ENCODE measurements around the gene CCDC198. TPM values are rescaled to one million over a fixed set of nuclear protein-coding genes. Genes with fewer than 3 reads are reported as not detected.

The CCDC198 gene
- not detected for total RNA-seq

GRCh38 chr14:57493467-57494181, at the start of gene CCDC198:
Gene CCDC198, minus strand, starts transcription at chr14:57493857. Its CDS starts 142 bp downstream, at chr14:57493715.

Other genes starting within 250 kb of the CCDC198 start
- gene EXOC5, start 225.0 kb downstream of the CCDC198 start, total RNA-seq = 118 TPM
- 33.5 TPM for gene AP5M1, start 224.9 kb downstream of the CCDC198 start, total RNA-seq
- gene NAA30, start 103.3 kb downstream of the CCDC198 start, total RNA-seq = 48.5 TPM

All from parietal lobe (tissue), 1 donor.